Skeletal muscle cell (primary cell): ENCODE data around the gene WFDC1.

ENCODE experiments used
- DNase-seq: peaks from one replicate; pipeline ENCODE4 v3.0.0-alpha.2; 2010; ENCODE audit warnings: low read depth
- H3K4me3 ChIP-seq: 2 replicates; pipeline ENCODE4 v1.5.1; 2011; ENCODE audit warnings: low read depth, mild to moderate bottlenecking, control low read depth, low read length, moderate library complexity

The WFDC1 gene

GRCh38 chr16:84366208-84366607 is 71.5 kb downstream of the WFDC1 start:
- DNase-seq: no peak
- H3K4me3 ChIP-seq: no peak overlapping the region

GRCh38 chr16:84367297-84367680 is 72.6 kb downstream of the WFDC1 start:
- H3K4me3 ChIP-seq: no peak overlapping the region
- DNase-seq: no peak

GRCh38 chr16:84367750-84368307 is 73.2 kb downstream of the WFDC1 start:
- no peak for DNase-seq
- H3K4me3 ChIP-seq: no peak overlapping the region

- no peak for DNase-seq
- H3K4me3 ChIP-seq: no peak within 1 kb of the TSS
Measured at GRCh38 chr16:84368308-84368996, 73.8 kb downstream of the WFDC1 start, which contains the start of gene ATP2C2. Gene ATP2C2 (plus strand): TSS chr16:84368538. CDS start chr16:84368616, 78 bp downstream.

GRCh38 chr16:84369105-84369504 is 74.4 kb downstream of the WFDC1 start:
- H3K4me3 ChIP-seq: no peak overlapping the region
- no peak for DNase-seq

- H3K4me3 ChIP-seq: no peak overlapping the region
- DNase-seq: no peak
Measured at GRCh38 chr16:84369938-84370627, 75.4 kb downstream of the WFDC1 start.

- no peak for DNase-seq
Measured at GRCh38 chr16:84370723-84371552, 76.3 kb downstream of the WFDC1 start.

GRCh38 chr16:84371553-84371865 is 76.8 kb downstream of the WFDC1 start:
- H3K4me3 ChIP-seq: no peak overlapping the region
- DNase-seq: no peak

More at GRCh38 chr16:84370723-84371552, 76.3 kb downstream of the WFDC1 start:
- no peak overlapping the region for H3K4me3 ChIP-seq

GRCh38 chr16:84373907-84374489 is 79.3 kb downstream of the WFDC1 start:
- no peak overlapping the region for H3K4me3 ChIP-seq
- no peak for DNase-seq

- H3K4me3 ChIP-seq: no peak overlapping the region
- no peak for DNase-seq
Measured at GRCh38 chr16:84378099-84378498, 83.4 kb downstream of the WFDC1 start.

GRCh38 chr16:84378567-84378966 is 83.9 kb downstream of the WFDC1 start:
- no peak for DNase-seq
- no peak overlapping the region for H3K4me3 ChIP-seq

- DNase-seq: no peak
- no peak overlapping the region for H3K4me3 ChIP-seq
Measured at GRCh38 chr16:84379008-84379708, 84.5 kb downstream of the WFDC1 start.
